Lung (tissue), 12 donors: Measurements from ENCODE around the gene DPCD. TPM values are rescaled to one million over a fixed set of nuclear protein-coding genes. Genes with fewer than 3 reads are reported as not detected.

Source experiments
- ATAC-seq: fragments of 200-7000 bp; cut with Tn5 transposase; one replicate; pipeline ENCODE4 v1.9.1; 2020; ENCODE audit warnings: moderate number of reproducible peaks; ENCODE audit not compliant: insufficient read depth, low FRiP score
- DNase-seq, 3 donors: peaks; one replicate each; pipeline ENCODE4 v3.0.0-alpha.2; 2013 to 2017
- H3K27ac ChIP-seq, 2 donors: one replicate each; pipeline ENCODE4 v1.5.1; 2013; ENCODE audit warnings: mild to moderate bottlenecking in 2 of 2, moderate library complexity in 2 of 2, control low read depth in 1 of 2, inconsistent platforms in 1 of 2, low read depth in 1 of 2, low read length in 1 of 2
- H3K27me3 ChIP-seq, 3 donors: one replicate each; pipeline ENCODE4 v1.5.1; 2013; ENCODE audit warnings: low read length in 2 of 3; ENCODE audit not compliant: control insufficient read depth in 3 of 3, insufficient read depth in 3 of 3
- H3K36me3 ChIP-seq, 4 donors: one replicate each; pipeline ENCODE4 v1.5.1; 2013; ENCODE audit warnings: low read length in 4 of 4, mild to moderate bottlenecking in 1 of 4, moderate library complexity in 1 of 4; ENCODE audit not compliant: control insufficient read depth in 4 of 4, insufficient read depth in 4 of 4
- H3K4me1 ChIP-seq, 5 donors: one replicate each; pipeline ENCODE4 v1.5.1; 2013; ENCODE audit warnings: low read length in 5 of 5, mild to moderate bottlenecking in 2 of 5, moderate library complexity in 1 of 5; ENCODE audit not compliant: control insufficient read depth in 5 of 5, insufficient read depth in 5 of 5
- H3K4me3 ChIP-seq: one replicate; pipeline ENCODE4 v1.5.1; 2013; ENCODE audit warnings: mild to moderate bottlenecking, control low read depth, moderate library complexity
- H3K9ac ChIP-seq, 2 donors: one replicate each; pipeline ENCODE4 v1.5.1; 2013; ENCODE audit warnings: low read length in 2 of 2, control low read depth in 1 of 2; ENCODE audit not compliant: insufficient read depth in 1 of 2
- H3K9me3 ChIP-seq, 4 donors: one replicate each; pipeline ENCODE4 v1.5.1; 2013; ENCODE audit warnings: low read length in 3 of 4, mild to moderate bottlenecking in 1 of 4, moderate library complexity in 1 of 4; ENCODE audit not compliant: control insufficient read depth in 4 of 4, insufficient read depth in 3 of 4
- CTCF ChIP-seq: IDR thresholded peaks from 2 replicates; pipeline ENCODE4 v1.5.1; 2012; ENCODE audit warnings: mild to moderate bottlenecking; ENCODE audit errors: control extremely low read depth, extremely low read depth
- WGBS, 2 donors: extraction: QIAGEN DNeasy Blood & Tissue Kit; methylation state at CpG; one replicate each; pipeline ENCODE4 v1.1.7; 2013; 5-methylcytosine and 5-hydroxymethylcytosine counted together
- polyA plus RNA-seq, 2 donors: library from polyadenylated mRNA; stranded (reverse); fragments of 200-250 nt; gene quantifications; one replicate each; pipeline ENCODE4 v1.2.1, GENCODE V29; 2013
- total RNA-seq, 2 donors: library from RNA; depleted of rRNA in 1 of 2; stranded (reverse); fragments of >200 nt in 1 of 2; gene quantifications; one replicate each; pipeline ENCODE4 v1.2.1, GENCODE V29; 2014 to 2021
- donor health status: control.
- donor health status: control.
- donor health status: Bipolar disorder and iron deficiency.
- donor health status: healthy.
- donor health status: DM: yes; HTN: yes; CAD: no.

The DPCD gene
- total and polyA plus RNA-seq, 4 donors, result 24.1 to 31.8 (median 25.9) TPM

DNA sequence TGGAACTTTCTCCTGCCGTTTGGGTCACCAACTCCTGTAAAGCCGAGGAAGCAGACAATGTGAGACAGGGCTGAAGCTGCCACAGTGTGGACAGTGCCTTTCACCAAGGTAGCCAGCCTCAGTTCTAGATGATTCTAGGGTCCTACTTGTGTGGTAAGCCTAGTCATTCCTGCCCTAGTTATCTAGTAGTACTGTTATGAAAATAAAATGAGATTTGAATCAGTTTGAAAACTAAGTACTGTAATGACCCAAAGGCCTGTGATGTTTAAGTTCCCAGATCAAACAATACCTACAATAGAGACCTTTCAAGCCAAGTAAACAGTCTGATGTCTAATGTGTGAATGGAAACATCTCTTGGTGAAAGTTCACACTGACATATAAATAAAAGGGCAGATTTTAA is 37.2 kb upstream of the DPCD start:
- Histone ChIP-seq H3K9me3 (peaks cover 0 to 2% (median 0%) of the 10 kb centered on the region in 4 donors), H3K27me3 (no peaks in the 10 kb centered on the region), H3K27ac (no peak overlapping the region), H3K9ac (no peak overlapping the region), H3K4me3 (no peak overlapping the region), H3K36me3 (peaks cover 4 to 31% (median 14%) of the 10 kb centered on the region in 4 donors), H3K4me1 (peaks cover 0 to 2% (median 0%) of the 10 kb centered on the region in 5 donors)
- WGBS, 2 donors, result 87 to 89% methylated on average over 2 of the region's 2 CpGs
- no peak for DNase-seq
- no peak for TF ChIP-seq CTCF
- ATAC-seq, result no peak

DNA sequence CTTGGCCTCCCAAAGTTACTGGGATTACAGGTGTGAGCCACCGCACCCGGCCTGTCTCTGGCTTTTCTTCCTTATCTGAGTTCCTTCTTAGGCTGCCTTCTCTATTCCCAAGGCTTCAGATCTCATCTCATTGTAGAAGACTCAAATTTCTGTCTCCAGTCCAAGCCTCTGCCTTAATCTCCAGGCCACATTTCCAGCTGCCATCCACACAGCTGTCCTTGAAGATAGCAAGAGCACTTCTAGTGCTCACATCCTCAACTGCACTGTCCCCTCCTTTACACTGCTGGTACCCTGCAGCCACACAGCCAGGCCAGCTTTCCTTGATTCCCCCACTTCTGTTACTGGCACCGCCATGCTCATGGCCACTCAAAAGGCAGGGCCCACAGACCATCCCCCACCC is 35.7 kb upstream of the DPCD start:
- H3K36me3 ChIP-seq, result peaks cover 4 to 31% (median 14%) of the 10 kb centered on the region in 4 donors
- ATAC-seq, result no peak

GRCh38 chr10:101557541-101557940 is 30.6 kb upstream of the DPCD start:
- Histone ChIP-seq H3K36me3 (peaks cover under 1 to 18% (median 10%) of the 10 kb centered on the region in 4 donors), H3K9me3 (peaks cover 0 to 2% (median 0%) of the 10 kb centered on the region in 4 donors), H3K4me3 (no peak overlapping the region), H3K4me1 (no peaks in the 10 kb centered on the region), H3K27ac (no peak overlapping the region), H3K9ac (no peak overlapping the region), H3K27me3 (no peaks in the 10 kb centered on the region)
- ATAC-seq, result no peak
- WGBS, 2 donors, result 97% methylated on average over 2 of the region's 2 CpGs
- TF ChIP-seq CTCF, result no peak
- no peak for DNase-seq

More for the DNA sequence above, 35.7 kb upstream of the DPCD start:
- no peak for DNase-seq
- Histone ChIP-seq H3K4me1 (peaks cover 0 to 2% (median 0%) of the 10 kb centered on the region in 5 donors), H3K27ac (no peak overlapping the region), H3K9ac (no peak overlapping the region), H3K9me3 (peaks cover 0 to 2% (median 0%) of the 10 kb centered on the region in 4 donors), H3K4me3 (no peak overlapping the region), H3K27me3 (no peaks in the 10 kb centered on the region)
- TF ChIP-seq CTCF, result no peak
- 99 to 100% methylated on average over 3 of the region's 3 CpGs for WGBS, 2 donors

- Histone ChIP-seq H3K27ac (no peak overlapping the region), H3K36me3 (peaks cover 0 to 16% (median 7%) of the 10 kb centered on the region in 4 donors), H3K4me3 (no peak overlapping the region), H3K27me3 (peaks cover 0 to 3% (median 0%) of the 10 kb centered on the region in 3 donors), H3K9me3 (no peaks in the 10 kb centered on the region), H3K9ac (no peak overlapping the region), H3K4me1 (no peaks in the 10 kb centered on the region)
- DNase-seq, result no peak
- no peak for ATAC-seq
- whole genome bisulfite sequencing, 2 donors, result 52 to 63% methylated on average over 2 of the region's 2 CpGs
- no peak for TF ChIP-seq CTCF
Measured at GRCh38 chr10:101558204-101558603, 29.9 kb upstream of the DPCD start.
